Sigmoid colon (tissue), 7 donors: ENCODE data around the gene GPR137C. TPM values are rescaled to one million over a fixed set of nuclear protein-coding genes. Genes with fewer than 3 reads are reported as not detected.

ENCODE experiments used
- DNase-seq: peaks from one replicate; pipeline ENCODE4 v3.0.0-alpha.2; 2019
- H3K27ac ChIP-seq, 4 donors: fragments of 200-600 bp; sonication (generic); one replicate each; pipeline ENCODE4 v1.5.1; 2016 to 2019; ENCODE audit warnings: mild to moderate bottlenecking in 1 of 4
- H3K27me3 ChIP-seq, 3 donors: fragments of 200-600 bp; sonication (generic); one replicate each; pipeline ENCODE4 v1.5.1; 2019; ENCODE audit warnings: mild to moderate bottlenecking in 1 of 3
- H3K36me3 ChIP-seq, 4 donors: fragments of 200-600 bp; sonication (generic); one replicate each; pipeline ENCODE4 v1.5.1; 2016 to 2019
- H3K4me1 ChIP-seq, 4 donors: fragments of 200-600 bp; sonication (generic); one replicate each; pipeline ENCODE4 v1.5.1; 2017 to 2019
- H3K4me3 ChIP-seq, 4 donors: fragments of 200-600 bp; sonication (generic); one replicate each; pipeline ENCODE4 v1.5.1; 2017 to 2019; ENCODE audit warnings: mild to moderate bottlenecking in 2 of 4, moderate library complexity in 1 of 4
- H3K9me3 ChIP-seq, 4 donors: fragments of 200-600 bp in 3 of 4; sonication (generic) in 3 of 4; one replicate each; pipeline versions ENCODE4 v1.5.1 to v1.6.1; 2013 to 2019
- CTCF ChIP-seq, 4 experiments: fragments of 450-650 bp in 3 of 4; fragments of 200-600 bp in 1 of 4; IDR thresholded peaks; one replicate each; pipeline ENCODE4 v1.5.1; 2016 to 2019; ENCODE audit warnings: antibody characterized with exemption in 4 of 4, mild to moderate bottlenecking in 3 of 4, moderate library complexity in 2 of 4
- EP300 ChIP-seq, 4 donors: sonication (generic); formaldehyde crosslinking; IDR thresholded peaks; one replicate each; pipeline ENCODE4 v1.6.1; 2017; ENCODE audit warnings: antibody characterized with exemption in 4 of 4
- POLR2A ChIP-seq, 2 donors: fragments of 450-650 bp; IDR thresholded peaks; one replicate each; pipeline ENCODE4 v1.6.1; 2016; ENCODE audit warnings: antibody characterized with exemption in 2 of 2, mild to moderate bottlenecking in 2 of 2, moderate library complexity in 2 of 2
- POLR2AphosphoS5 ChIP-seq, 4 donors: sonication (generic); formaldehyde crosslinking; IDR thresholded peaks; one replicate each; pipeline ENCODE4 v1.6.1; 2017; ENCODE audit warnings: antibody characterized with exemption in 4 of 4
- WGBS, 2 donors: extraction: QIAGEN DNeasy Blood & Tissue Kit; methylation state at CpG; one replicate each; pipeline ENCODE4 v1.1.7; 2013; 5-methylcytosine and 5-hydroxymethylcytosine counted together
- intact Hi-C: fragments of 100-400 bp; cut with DNase I; formaldehyde crosslinking; loops from one replicate; pipeline ENCODE4 v1.15.1; 2023
- polyA plus RNA-seq, 3 donors: library from polyadenylated mRNA; stranded (reverse); fragments of 200-250 nt; gene quantifications; one replicate each; pipeline ENCODE4 v1.2.3, GENCODE V29; 2013
- total RNA-seq, 4 donors: library from RNA; depleted of rRNA; stranded (reverse); fragments of >200 nt; gene quantifications; one replicate each; pipeline ENCODE4 v1.1.0, GENCODE V29; 2016
- donor health status: healthy with polysubstance abuse.
- donor health status: Bipolar disorder and iron deficiency.
- donor health status: healthy.

Gene GPR137C
- total and polyA plus RNA-seq, 7 donors = 0.31 to 0.71 (median 0.55) TPM; not detected in 2

- no peaks in the 10 kb centered on the region for H3K27me3 ChIP-seq
- intact Hi-C loops = no loop called here
- no peak overlapping the region for H3K27ac ChIP-seq
- DNase-seq = no peak
- H3K9me3 ChIP-seq = no peaks in the 10 kb centered on the region
- H3K4me1 ChIP-seq = no peaks in the 10 kb centered on the region
- H3K36me3 ChIP-seq = no peaks in the 10 kb centered on the region
- H3K4me3 ChIP-seq = no peak overlapping the region
- TF ChIP-seq CTCF (IDR thresholded peaks at IDR 0.05) (no peak), POLR2A (IDR thresholded peaks at IDR 0.05) (no peak), POLR2AphosphoS5 (IDR thresholded peaks at IDR 0.05) (no peak), EP300 (IDR thresholded peaks at IDR 0.05) (no peak)
Observed at GRCh38 chr14:52583544-52583943, 30.9 kb downstream of the GPR137C start.

GRCh38 chr14:52589646-52590045, 37.0 kb downstream of the GPR137C start:
- WGBS, 2 donors = 48 to 62% methylated on average over 4 of the region's 4 CpGs
- Histone ChIP-seq H3K27ac (no peak overlapping the region), H3K4me3 (no peak overlapping the region), H3K9me3 (no peaks in the 10 kb centered on the region), H3K36me3 (no peaks in the 10 kb centered on the region), H3K27me3 (no peaks in the 10 kb centered on the region), H3K4me1 (no peaks in the 10 kb centered on the region)
- intact Hi-C loops = no loop called here
- no peak for TF ChIP-seq POLR2A (IDR thresholded peaks at IDR 0.05)
- no peak for TF ChIP-seq EP300 (IDR thresholded peaks at IDR 0.05)
- no peak for DNase-seq

- TF ChIP-seq EP300 (IDR thresholded peaks at IDR 0.05) (no peak), CTCF (IDR thresholded peaks at IDR 0.05) (no peak), POLR2AphosphoS5 (IDR thresholded peaks at IDR 0.05) (no peak), POLR2A (IDR thresholded peaks at IDR 0.05) (no peak)
- intact Hi-C loops = no loop called here
- no peak for DNase-seq
- Histone ChIP-seq H3K27ac (no peak overlapping the region), H3K27me3 (no peaks in the 10 kb centered on the region), H3K4me1 (no peaks in the 10 kb centered on the region), H3K9me3 (no peaks in the 10 kb centered on the region), H3K36me3 (no peaks in the 10 kb centered on the region), H3K4me3 (no peak overlapping the region)
- 73 to 91% methylated on average over 1 of the region's 1 CpG for WGBS, 2 donors
Observed at GRCh38 chr14:52590318-52590717, 37.7 kb downstream of the GPR137C start.

- no peak for DNase-seq
- Histone ChIP-seq H3K4me3 (no peak overlapping the region), H3K9me3 (no peaks in the 10 kb centered on the region), H3K36me3 (no peaks in the 10 kb centered on the region), H3K4me1 (no peaks in the 10 kb centered on the region), H3K27me3 (no peaks in the 10 kb centered on the region), H3K27ac (no peak overlapping the region)
- intact Hi-C loops = no loop called here
- TF ChIP-seq POLR2AphosphoS5 (IDR thresholded peaks at IDR 0.05) (no peak), EP300 (IDR thresholded peaks at IDR 0.05) (no peak), POLR2A (IDR thresholded peaks at IDR 0.05) (no peak), CTCF (IDR thresholded peaks at IDR 0.05) (no peak)
- 89% methylated on average over 10 of the region's 10 CpGs for WGBS, 2 donors
Observed at GRCh38 chr14:52596320-52596719, 43.7 kb downstream of the GPR137C start.

GRCh38 chr14:52596861-52597260, 44.2 kb downstream of the GPR137C start:
- no peak overlapping the region for H3K27ac ChIP-seq
- 85 to 96% methylated on average over 5 of the region's 5 CpGs for WGBS, 2 donors
- no peak overlapping the region for H3K4me3 ChIP-seq
- no peak for TF ChIP-seq POLR2AphosphoS5 (IDR thresholded peaks at IDR 0.05)
- TF ChIP-seq CTCF (IDR thresholded peaks at IDR 0.05) = no peak
- TF ChIP-seq EP300 (IDR thresholded peaks at IDR 0.05) = no peak
- no peak for TF ChIP-seq POLR2A (IDR thresholded peaks at IDR 0.05)
- intact Hi-C loops = no loop called here
- no peaks in the 10 kb centered on the region for H3K9me3 ChIP-seq
- H3K36me3 ChIP-seq = no peaks in the 10 kb centered on the region
- DNase-seq = no peak
- H3K4me1 ChIP-seq = no peaks in the 10 kb centered on the region
- no peaks in the 10 kb centered on the region for H3K27me3 ChIP-seq
